Subcutaneous preadipocyte (primary cell): ENCODE data around the gene FNBP1L. TPM values are rescaled to one million over a fixed set of nuclear protein-coding genes. Genes with fewer than 3 reads are reported as not detected.

Source experiments
- small RNA-seq: library from RNA; depleted of rRNA; stranded (forward); fragments of <200 nt; gene quantifications from one replicate; pipeline ENCODE3, GENCODE V24; 2012
- total RNA-seq: library from RNA; depleted of rRNA; stranded (reverse); fragments of >200 nt; gene quantifications from 2 replicates; pipeline ENCODE4 v1.2.3, GENCODE V29; 2012

FNBP1L gene
- total RNA-seq = 3.9 and 5.1 TPM in 2 replicates

GRCh38 chr1:93447481-93448291, at the start of gene FNBP1L:
Gene FNBP1L, plus strand, starts transcription at chr1:93448118. Its CDS starts 164 bp downstream, at chr1:93448282.

Small RNA genes within 50 kb of the gene (small RNA-seq; reads per million reads assigned to genes)
- gene RNA5SP53 = not detected

Other genes with a start within 250 kb of the FNBP1L start
- 20.9 and 25.8 TPM in 2 replicates for gene DR1, start 102.2 kb upstream of the FNBP1L start, total RNA-seq
- 14.7 and 23.5 TPM in 2 replicates for gene BCAR3, start 233.7 kb downstream of the FNBP1L start, total RNA-seq